ENCODE data around the gene ZNRF2. TPM values are rescaled to one million over a fixed set of nuclear protein-coding genes. Genes with fewer than 3 reads are reported as not detected.
"Not testable (repeated sequence)": the region's sequence is repeated elsewhere in the genome, so short reads cannot be mapped to it uniquely, and the experiment has no call there.

Gene ZNRF2
- total RNA-seq, 2 donors from 2014 or later, result 20.2 to 29.4 TPM

- Histone ChIP-seq H3K4me1 (ENCODE audit: control insufficient read depth in 1 of 2, low read depth in 2 of 2) (peaks cover 11 to 15% of the 10 kb centered on the region in 2 donors), H3K27ac (no peak overlapping the region), H3K27me3 (replicated peaks; ENCODE audit: insufficient read depth) (no peaks in the 10 kb centered on the region), H3K9me3 (no peaks in the 10 kb centered on the region), H3K4me3 (no peak overlapping the region), H3K36me3 (no peaks in the 10 kb centered on the region)
- ATAC-seq (ENCODE audit: insufficient number of reproducible peaks, low FRiP score, low read depth) (no peak), DNase-seq (ENCODE audit: low spot score) (no peak)
- no peak for TF ChIP-seq CTCF (IDR thresholded peaks at IDR 0.05)
Observed at GRCh38 chr7:30282735-30283134, 1.7 kb upstream of the ZNRF2 start.

- Histone ChIP-seq H3K4me1 (ENCODE audit: control insufficient read depth in 1 of 2, low read depth in 2 of 2) (peaks cover 24 to 25% of the 10 kb centered on the region in 2 donors), H3K36me3 (no peaks in the 10 kb centered on the region), H3K27ac (peak overlapping the region; percentile 93), H3K27me3 (replicated peaks; ENCODE audit: insufficient read depth) (no peaks in the 10 kb centered on the region), H3K4me3 (peak overlapping the region; percentile 91), H3K9me3 (no peaks in the 10 kb centered on the region)
- no peak for ATAC-seq (ENCODE audit: insufficient number of reproducible peaks, low FRiP score, low read depth)
- TF ChIP-seq CTCF (IDR thresholded peaks at IDR 0.05), result peak; percentile 1
- no peak for DNase-seq (ENCODE audit: low spot score)
Observed at GRCh38 chr7:30285067-30285535, 704 bp downstream of the ZNRF2 start.

- H3K4me1 ChIP-seq (ENCODE audit: control insufficient read depth in 1 of 2, low read depth in 2 of 2), result peaks cover 26 to 29% of the 10 kb centered on the region in 2 donors
- H3K36me3 ChIP-seq, result no peaks in the 10 kb centered on the region
- H3K27ac ChIP-seq, result peak overlapping the region; percentile 92 to 93
- DNase-seq (ENCODE audit: low spot score), result no peak
- no peaks in the 10 kb centered on the region for H3K9me3 ChIP-seq
- no peak for TF ChIP-seq CTCF (IDR thresholded peaks at IDR 0.05)
- peak; percentile 25 for ATAC-seq (ENCODE audit: insufficient number of reproducible peaks, low FRiP score, low read depth)
- no peaks in the 10 kb centered on the region for H3K27me3 ChIP-seq (replicated peaks; ENCODE audit: insufficient read depth)
- peak overlapping the region; percentile 91 for H3K4me3 ChIP-seq
Observed at GRCh38 chr7:30285536-30286284, 1.3 kb downstream of the ZNRF2 start.

GRCh38 chr7:30286749-30287148 is 2.4 kb downstream of the ZNRF2 start:
- peaks cover 26 to 29% of the 10 kb centered on the region in 2 donors for H3K4me1 ChIP-seq (ENCODE audit: control insufficient read depth in 1 of 2, low read depth in 2 of 2)
- H3K27ac ChIP-seq, result peak overlapping the region in 1 of 2 donors; percentile 93
- no peaks in the 10 kb centered on the region for H3K9me3 ChIP-seq
- ATAC-seq (ENCODE audit: insufficient number of reproducible peaks, low FRiP score, low read depth), result no peak
- H3K36me3 ChIP-seq, result no peaks in the 10 kb centered on the region
- peak overlapping the region; percentile 91 for H3K4me3 ChIP-seq
- TF ChIP-seq CTCF (IDR thresholded peaks at IDR 0.05), result no peak
- no peak for DNase-seq (ENCODE audit: low spot score)
- H3K27me3 ChIP-seq (replicated peaks; ENCODE audit: insufficient read depth), result no peaks in the 10 kb centered on the region

- H3K27me3 ChIP-seq (replicated peaks; ENCODE audit: insufficient read depth); H3K27ac ChIP-seq; ATAC-seq (ENCODE audit: insufficient number of reproducible peaks, low FRiP score, low read depth); H3K4me3 ChIP-seq; H3K9me3 ChIP-seq; H3K36me3 ChIP-seq; DNase-seq (ENCODE audit: low spot score): not testable (repeated sequence)
- H3K4me1 ChIP-seq (ENCODE audit: control insufficient read depth in 1 of 2, low read depth in 2 of 2), result peaks cover 26 to 29% of the 10 kb centered on the region in 2 donors
Observed at GRCh38 chr7:30287625-30288024, 3.2 kb downstream of the ZNRF2 start.

GRCh38 chr7:30289634-30290033 is 5.2 kb downstream of the ZNRF2 start:
- peaks cover 26 to 29% of the 10 kb centered on the region in 2 donors for H3K4me1 ChIP-seq (ENCODE audit: control insufficient read depth in 1 of 2, low read depth in 2 of 2)
- not testable (repeated sequence) for H3K36me3 ChIP-seq; DNase-seq (ENCODE audit: low spot score); H3K4me3 ChIP-seq; H3K27ac ChIP-seq; H3K27me3 ChIP-seq (replicated peaks; ENCODE audit: insufficient read depth); ATAC-seq (ENCODE audit: insufficient number of reproducible peaks, low FRiP score, low read depth); H3K9me3 ChIP-seq

- not testable (repeated sequence) for H3K4me3 ChIP-seq; ATAC-seq (ENCODE audit: insufficient number of reproducible peaks, low FRiP score, low read depth)
Observed at GRCh38 chr7:30290317-30290716, 5.9 kb downstream of the ZNRF2 start.

GRCh38 chr7:30292416-30293038 is 8.1 kb downstream of the ZNRF2 start:
- DNase-seq (ENCODE audit: low spot score); H3K27ac ChIP-seq; H3K4me3 ChIP-seq; H3K27me3 ChIP-seq (replicated peaks; ENCODE audit: insufficient read depth); ATAC-seq (ENCODE audit: insufficient number of reproducible peaks, low FRiP score, low read depth); H3K36me3 ChIP-seq; H3K9me3 ChIP-seq: not testable (repeated sequence)
- peaks cover 16 to 18% of the 10 kb centered on the region in 2 donors for H3K4me1 ChIP-seq (ENCODE audit: control insufficient read depth in 1 of 2, low read depth in 2 of 2)

More at GRCh38 chr7:30290317-30290716, 5.9 kb downstream of the ZNRF2 start:
- H3K4me1 ChIP-seq (ENCODE audit: control insufficient read depth in 1 of 2, low read depth in 2 of 2), result peaks cover 26 to 29% of the 10 kb centered on the region in 2 donors
- not testable (repeated sequence) for H3K9me3 ChIP-seq; H3K27ac ChIP-seq; DNase-seq (ENCODE audit: low spot score); H3K36me3 ChIP-seq; H3K27me3 ChIP-seq (replicated peaks; ENCODE audit: insufficient read depth)

Data from thoracic aorta (tissue), 2 donors.